ENCODE data around the gene KCNMA1.

The KCNMA1 gene

DNA sequence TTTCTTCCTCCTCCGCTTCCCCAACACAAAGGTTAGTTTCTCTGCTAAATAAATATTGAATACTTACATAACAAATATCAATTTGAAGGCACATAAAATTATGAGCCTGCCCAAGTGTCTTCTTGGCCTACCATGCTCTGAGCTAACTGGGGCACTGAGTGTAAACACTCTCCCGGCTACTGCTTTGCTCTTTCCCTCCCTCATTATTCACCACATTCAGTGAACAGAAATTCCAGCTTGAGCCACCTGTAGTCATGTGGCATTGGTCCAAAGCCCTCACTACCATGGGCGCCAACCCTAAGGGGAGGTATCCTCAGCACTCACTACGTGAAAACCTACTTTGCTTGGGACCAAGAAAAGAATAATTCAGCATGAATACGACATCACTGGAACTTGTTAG, 409.0 kb downstream of the KCNMA1 start:
- no peak for DNase-seq

DNA sequence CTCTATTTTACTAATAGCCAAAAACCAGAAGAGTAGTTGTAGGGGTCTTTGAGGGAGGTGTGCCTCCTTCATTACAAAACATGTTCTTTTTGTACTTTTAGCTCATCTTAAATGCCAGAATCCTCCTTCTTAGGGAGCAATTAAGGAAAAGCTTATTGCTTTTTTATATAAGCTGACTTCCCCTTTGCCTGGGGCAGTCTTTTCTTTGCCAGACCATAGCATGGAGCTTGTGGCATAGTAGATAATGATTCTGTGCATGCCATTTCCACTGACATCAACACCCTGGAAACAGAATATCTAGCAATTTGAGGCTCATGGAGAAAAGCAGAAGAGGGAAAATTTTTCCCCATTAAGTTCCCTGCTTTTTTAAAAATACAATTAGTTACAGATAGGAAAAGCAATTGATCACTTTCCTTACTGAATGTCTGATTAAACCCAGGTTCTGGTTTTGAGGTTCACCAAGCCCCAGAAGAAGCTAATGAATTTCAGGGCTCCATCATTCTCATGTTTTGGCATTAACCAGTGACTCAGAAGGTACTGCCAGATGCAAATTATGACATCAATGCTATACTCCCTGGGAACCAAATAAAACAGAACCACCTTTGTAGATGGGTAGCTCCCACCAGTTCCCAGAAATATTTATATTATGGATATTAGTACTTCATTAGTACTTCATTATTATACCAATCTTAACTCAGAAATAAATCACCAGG, 410.6 kb downstream of the KCNMA1 start:
- no peak for DNase-seq

DNA sequence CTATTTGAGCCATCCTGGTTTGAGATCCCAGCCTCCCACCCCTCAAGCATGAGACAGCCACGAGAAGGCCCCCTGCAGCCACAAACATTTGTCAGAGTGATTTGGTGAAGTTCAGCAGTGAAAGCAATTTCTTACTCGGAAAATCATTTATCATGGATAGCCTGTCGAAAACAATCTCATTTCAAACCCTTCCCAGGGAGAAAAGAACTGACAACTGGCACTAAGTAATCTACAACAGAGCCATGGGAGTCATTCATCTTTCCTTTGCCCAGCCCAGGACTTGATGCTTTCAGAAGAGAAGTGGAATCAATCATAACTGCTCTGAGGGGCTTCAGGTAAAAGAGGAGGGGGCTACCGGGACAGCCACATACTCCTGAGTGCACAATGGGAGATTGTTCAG, 411.2 kb downstream of the KCNMA1 start:
- DNase-seq: no peak

DNA sequence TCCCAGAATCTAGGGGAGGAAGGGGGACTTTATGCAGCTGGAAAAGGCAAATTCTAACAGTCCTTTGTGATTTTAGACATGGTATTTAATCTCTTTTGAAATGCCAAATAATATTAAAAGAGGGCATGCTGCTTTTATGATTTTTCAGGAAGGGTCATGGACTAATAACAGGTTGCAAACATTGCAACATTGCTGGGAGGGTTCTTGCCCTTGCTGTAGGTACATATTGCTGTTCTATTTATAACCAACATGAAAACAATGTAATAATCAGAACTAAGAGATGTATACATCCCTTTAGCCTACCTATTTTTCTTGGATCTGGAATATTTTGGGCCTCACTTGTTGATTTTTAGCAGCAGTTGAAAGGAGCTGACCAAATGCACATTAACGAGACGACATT, 411.6 kb downstream of the KCNMA1 start:
- no peak for DNase-seq

DNA sequence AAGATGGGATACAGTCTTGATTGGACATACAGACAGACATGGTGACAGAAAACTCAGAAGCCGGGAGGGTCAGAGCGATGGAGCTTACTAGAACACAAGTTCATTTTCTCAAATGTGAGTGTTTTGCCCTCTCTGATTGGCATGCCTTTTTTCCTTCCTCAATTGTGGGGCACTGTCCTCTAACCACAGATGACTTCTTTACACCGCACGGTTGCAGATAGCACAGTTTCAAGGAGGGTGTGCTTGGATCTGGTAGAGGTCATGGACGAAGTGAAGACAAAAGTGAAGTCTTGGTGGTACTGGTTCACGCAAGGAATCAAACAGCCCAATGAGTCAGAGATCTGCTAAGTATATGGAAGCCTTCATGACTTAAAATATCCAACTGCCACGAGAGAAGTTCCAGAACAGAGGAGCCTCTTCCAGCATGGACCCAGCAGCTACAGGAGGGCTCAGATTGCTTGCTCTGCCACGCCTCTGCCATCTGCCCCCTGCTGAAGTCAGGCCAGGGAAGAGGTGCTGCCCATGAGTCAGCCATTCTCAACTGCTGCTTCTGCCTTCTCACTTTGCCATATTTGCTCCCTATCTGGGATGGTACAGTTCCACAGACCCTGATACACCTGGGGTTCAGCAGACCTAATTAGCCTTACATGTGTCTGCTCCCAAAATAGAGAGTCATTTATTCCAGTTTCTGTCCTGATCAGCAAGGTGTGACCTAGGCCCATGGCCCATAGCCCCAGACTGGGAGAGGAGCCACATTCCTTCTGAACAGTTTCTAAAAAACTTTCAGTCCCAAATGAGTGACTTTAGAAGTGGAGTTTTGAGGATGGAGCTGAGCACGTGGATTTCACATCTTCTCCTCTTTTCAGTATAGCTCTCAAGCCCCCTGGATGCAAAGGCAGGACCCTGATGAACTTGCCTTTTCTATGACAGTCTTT, 413.8 kb downstream of the KCNMA1 start:
- peak in 2 of 3 donors; percentile 16 to 27 for DNase-seq

DNA sequence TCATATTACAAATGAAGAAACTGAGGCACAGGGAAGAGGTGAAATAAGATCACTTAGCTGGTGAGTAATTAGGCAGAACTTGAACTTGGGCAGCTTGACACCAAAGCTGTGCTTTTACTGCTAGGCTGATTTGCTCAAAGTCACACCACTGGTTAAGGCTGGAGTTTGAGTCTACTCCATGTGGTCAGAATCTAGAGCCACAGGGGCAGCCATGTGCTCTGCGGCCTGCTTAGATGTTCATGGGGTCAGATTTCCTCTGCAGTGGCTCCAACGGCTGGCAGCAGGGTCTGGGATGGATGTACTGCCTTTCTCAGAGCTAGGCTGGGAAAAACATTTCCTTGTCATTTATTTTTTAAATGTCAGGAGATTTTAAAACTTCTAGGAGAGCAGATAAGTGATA, 417.5 kb downstream of the KCNMA1 start:
- no peak for DNase-seq

DNA sequence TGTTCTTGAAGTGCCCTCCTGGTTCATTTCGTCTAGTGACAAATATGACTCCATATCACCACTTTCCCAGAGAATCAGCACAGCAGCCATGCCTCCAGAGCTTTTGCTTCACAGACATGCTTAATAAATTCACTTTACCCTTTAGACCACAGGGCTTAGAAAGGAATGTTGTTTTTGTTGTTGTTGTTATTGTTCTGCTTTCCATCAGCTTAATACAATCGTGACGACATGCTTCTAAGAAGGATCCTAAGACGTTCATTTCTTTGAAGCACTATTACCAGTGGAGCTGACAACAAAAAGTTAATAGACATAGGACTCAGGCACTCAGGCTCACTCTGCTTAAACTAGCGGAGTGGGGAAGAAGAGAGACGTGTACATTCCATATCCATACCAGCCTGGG, 418.6 kb downstream of the KCNMA1 start:
- DNase-seq: no peak

DNA sequence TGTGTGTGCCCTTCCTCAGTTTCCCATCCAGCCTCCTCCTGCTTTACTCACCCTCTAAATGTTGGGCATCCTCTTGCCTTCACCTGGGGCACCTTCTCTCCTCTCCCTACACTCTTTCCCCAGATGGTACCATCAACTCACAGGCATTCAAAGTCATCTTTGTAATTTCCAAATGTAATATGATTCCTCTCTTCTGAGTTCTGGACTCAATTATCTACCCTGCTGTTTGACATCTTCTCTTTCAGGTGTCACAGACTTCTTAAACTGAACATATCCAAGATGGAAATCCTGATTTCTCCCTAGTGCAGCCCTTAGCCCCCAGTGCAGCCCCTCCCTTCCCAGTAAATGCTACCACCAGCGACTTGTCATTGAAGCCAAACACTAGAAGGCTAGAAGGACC, 422.8 kb downstream of the KCNMA1 start:
- DNase-seq: no peak

DNA sequence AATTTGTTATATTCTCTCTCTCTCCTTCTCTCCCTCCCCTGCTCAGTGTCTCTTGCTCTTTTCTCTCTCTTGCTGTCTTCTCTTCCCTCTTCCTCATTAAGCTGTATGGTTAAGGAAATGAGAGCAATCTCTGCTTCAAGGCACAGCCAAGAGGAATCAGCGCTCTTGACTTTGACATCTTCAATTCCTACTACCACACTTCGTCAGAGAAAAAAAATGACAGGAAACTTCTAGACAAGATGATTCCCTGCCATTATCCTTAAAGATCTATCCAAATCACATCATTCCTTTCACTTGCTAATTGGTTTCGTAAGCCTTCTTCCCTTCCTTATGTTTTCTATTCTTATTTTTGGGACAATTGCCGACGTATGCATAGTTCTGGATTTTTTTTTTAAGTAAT, 425.0 kb downstream of the KCNMA1 start:
- no peak for DNase-seq

DNA sequence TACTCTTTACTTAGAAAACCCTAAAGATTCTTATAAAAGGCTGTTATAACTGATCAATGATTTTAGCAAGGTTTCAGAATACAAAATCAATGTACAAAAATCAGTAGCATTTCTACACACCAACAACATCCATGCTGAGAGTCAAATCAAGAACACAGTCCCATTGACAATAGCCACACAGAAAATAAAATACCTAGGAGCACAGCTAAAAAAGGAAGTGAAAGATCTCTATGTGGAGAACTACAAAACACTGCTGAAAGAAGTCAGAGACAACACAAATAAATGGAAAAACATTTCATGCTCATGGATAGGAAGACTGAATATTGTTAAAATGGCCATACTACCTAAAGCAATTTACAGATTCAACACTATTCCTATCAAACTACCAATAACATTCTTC, 427.0 kb downstream of the KCNMA1 start:
- no peak for DNase-seq

DNA sequence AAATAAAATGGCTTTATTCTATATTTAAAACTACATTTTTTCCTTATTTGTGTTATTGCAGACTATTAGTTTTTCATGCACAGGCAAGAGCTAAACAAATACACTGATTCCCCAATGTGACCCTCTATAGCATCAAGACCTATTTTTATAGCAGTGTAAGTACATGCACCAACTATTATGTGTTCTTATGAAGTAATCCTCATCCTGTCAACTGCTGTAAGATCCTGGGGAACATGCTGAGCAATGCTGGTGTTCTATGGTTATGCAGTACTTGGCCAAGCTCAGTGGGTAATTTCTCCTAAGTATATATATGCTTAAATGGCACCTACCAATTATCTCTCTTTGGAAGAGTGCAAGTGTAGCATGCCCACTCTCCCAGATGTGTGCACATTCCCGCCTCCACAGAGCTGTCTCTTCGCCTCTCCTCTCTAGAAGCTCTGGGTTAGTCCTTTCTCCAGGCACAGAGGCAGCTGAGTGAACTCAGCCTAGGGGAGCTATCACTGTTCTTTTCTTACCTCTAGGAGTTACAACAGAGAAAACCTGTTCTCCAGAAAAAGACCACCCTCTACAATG, 428.8 kb downstream of the KCNMA1 start:
- no peak for DNase-seq

DNA sequence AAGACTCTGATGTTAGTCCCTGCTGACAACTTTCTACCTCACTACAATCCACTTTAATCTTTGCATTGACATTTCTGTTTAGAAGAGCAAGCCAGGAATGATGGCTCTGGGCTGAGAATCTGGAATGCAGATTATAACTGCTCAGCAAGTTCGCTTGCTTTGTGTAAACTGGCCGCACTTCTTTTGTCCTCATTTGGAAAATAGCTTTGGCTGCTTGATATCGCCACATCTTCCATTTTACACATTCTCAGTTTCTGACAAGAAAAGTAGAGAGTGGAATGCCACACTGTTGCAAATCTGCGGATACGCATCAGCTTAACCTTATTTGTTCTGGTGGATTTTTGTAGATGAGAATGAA, 429.8 kb downstream of the KCNMA1 start:
- no peak for DNase-seq

DNA sequence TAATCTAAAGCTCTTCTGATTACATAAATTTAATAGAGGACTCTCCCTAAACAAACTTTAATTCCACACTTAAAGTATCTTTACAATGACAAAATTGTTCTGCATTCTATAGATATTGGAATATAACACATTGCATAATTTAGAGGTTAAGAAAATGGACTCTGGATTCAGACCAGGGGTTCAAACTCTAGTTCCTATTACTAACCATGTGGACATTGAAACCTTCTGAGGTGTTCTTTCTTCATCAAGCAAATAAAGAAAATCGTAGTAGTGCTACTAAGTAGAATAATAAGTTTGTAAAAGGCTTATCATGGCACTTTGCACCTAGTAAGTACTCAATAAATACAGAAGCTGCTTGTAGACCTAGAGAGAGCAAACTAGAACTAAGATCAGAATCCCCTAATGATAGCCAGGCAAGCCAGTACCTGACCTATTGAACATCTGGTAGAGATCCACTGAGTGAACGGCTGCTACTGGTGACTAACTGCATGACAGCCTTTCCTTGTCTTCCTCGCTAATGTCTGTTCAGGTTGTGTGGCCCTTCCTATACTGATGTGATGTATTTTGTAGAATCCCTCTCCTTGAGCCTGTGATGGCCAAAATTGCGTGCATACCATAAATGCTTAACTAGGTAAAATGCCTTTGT, 430.3 kb downstream of the KCNMA1 start:
- no peak for DNase-seq

DNA sequence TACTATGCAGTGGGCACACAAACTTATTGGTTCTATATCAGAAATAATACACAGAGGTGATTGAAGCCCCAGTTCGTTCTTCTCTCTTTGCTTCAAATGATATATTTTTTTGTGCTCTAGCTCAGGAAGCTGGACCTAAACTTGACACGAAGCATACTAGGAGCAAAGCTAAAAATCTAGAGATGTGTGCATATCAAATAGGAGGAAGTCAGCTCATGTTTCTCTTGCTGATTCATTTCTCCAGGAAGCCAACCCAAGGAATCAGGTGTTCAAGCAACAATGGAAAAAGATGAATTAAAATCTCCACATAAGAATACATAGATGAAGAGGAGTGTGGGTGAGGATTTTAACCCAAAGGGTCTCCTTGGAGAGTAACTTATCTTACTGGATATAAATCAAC, 432.5 kb downstream of the KCNMA1 start:
- DNase-seq: no peak

DNA sequence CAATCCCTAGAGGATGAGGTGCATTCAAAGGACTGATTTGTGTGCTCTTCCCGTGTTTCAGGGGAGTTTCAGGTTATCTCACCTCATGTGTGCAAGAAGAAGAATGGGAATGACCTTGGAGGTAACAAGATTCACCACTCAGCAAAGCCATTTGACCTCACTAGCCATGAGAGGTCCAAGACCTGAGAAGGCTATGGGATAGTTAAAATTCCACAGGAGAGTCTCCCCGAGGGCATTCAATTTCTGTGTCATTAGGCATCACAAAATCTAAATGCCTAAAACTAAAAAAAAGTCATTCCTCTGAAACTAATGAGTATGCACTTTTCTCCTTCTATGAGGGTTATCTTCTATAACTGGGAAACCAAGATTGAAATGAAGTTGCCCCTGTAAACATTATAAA, 433.4 kb downstream of the KCNMA1 start:
- no peak for DNase-seq

DNA sequence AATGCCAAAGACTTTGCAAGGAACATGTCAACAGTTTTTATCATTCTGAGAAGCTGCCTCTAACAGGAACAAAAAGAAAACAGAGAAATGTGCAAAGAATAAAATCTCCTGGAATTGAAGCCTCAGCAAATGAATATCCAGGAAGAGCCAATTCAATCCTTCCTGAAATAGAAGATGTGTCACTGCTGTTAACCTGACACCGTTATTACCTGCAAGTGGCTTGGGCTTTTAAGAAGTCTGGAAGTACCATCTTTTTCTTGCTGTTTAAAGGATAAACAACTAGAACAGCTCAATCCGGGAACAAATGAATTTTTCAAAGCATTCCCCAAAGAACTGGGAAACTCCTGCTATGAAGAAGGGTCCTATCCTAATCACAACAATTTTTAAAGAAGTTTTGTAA, 434.8 kb downstream of the KCNMA1 start:
- DNase-seq: no peak

DNA sequence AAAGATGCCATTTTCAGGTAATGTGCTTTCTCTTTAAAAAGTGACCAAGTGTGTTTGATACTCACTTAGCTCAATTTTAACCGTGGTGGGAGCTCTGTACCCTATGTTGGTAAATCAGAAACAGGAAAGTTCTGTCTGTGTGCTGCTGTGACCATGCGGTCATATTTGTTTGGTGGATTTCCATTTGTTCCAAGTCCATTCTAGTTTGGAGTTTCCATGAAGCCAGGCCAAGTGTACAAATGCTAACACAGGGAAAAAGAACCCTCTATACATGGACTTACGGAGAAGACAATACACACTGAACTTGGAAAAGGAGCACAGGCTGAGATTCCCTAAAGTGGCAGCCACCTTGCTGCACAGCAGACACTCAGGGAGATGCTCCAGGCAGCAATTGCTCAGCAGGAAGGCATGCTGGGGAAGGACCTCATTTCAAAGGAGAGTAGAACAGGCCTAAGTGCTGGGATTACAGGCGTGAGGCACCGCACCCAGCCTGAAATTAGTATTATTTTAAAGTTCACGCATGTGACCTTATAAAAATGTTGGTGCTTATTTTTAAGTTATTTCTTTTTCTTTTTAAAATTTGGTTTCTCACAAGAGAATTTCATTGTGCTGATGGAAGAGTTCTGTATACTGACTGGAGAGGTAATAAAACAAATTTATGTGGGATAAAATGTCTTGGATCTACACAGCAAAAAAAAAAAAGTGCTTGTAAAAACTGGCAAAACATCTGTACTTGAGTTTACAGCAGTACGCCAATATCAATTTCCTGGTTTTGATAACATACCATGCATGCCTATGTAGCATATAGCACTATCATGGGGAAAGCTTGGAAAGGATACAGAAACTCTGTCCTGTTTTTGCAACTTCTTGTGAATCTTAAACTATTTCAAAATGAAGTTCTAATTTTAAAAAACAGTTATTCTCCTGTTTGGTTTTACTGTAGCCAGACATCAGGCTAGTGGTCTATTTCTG, 436.2 kb downstream of the KCNMA1 start:
- no peak for DNase-seq

DNA sequence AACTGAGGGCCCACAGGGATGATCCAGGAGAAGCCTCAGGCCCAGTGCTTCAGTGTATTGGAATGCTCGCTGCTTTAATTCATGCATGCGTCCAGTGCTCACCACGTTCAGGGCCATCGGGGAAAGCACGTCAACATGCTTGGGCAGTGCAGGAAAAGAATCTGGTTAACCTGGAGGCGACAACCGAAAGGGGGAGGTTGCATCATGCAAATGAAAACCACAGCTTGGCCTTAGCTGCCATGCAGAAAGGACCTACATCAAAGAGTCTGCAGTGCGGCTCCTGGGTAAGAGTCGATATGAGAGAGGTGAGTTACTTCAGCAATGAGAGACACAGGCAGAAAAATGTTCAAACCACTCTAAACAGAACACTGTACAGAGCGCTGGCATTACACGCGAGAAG, 440.1 kb downstream of the KCNMA1 start:
- DNase-seq: no peak

DNA sequence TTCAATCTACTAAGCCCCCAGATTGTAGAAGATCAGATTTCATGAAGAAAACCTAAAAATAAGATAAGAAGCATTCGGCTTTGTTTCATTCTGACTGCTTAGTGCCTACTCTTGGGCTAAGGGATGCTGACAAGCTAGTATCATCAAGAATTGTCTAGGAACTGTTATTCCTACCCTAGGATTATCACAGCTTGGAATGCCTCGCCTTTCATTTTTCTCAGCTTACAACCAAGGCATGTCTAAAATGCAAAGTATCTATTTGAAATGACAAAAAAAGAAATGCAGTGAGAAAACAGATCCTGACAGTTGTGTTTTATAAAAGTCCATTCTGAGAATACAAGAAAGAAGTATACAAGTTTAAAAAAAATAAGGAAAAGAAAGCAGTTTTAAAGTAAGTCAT, 441.0 kb downstream of the KCNMA1 start:
- no peak for DNase-seq

DNA sequence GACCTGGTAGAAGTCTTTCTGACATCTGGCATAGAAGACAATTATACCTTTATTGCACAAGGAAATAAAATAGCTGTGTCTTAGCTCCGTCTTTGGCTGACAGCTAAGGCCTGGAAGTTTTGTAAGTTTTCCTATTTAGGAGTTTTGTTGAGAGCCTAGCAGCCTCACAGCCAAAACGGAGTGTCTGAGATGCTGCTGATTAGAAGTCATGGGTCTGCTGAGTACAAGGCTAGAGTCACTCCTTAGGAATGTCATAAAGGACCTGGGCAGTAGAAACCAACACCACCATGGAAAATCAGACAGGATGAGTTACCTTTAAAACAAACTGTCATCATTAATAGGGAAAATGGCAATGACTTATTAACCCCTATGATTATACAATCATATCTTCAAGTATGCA, 442.5 kb downstream of the KCNMA1 start:
- no peak for DNase-seq

DNA sequence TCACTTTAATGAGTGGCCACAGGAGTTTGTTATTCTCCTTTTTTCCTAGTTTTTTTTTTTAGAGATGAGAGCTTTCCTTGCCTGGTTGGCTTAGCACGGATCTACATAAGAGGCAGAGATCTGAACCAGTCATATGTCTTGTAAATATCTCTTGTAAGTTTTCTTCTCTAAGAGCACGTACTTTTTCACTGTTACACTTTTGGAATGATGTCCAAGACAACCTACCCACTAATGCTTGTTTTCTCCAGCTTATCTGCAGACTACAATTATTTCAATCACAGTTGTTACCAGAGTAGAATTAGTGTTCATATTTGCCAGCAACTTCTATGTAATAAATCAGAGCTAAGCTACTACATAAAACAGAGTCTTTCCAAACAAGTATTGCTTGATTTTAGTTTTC, 444.6 kb downstream of the KCNMA1 start:
- no peak for DNase-seq

DNA sequence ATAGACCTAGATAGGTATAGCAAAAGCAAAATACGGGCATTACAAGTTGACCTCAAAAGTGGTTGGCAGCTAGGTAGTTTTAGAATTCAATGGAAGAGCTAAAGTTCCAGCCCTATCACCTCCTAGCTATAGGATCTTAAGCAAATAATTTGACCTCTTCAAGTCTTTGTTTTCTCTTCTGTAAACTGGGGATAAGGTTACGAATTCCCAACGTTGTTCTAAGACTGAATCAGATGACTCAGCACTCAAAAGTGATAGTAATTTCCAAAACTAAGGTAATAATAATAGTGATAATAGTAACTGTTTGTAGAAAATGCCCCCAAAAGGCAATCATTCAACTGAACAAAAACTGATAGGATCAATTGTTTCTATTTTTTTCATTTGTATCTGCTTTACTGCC, 445.2 kb downstream of the KCNMA1 start:
- no peak for DNase-seq

All from suppressor macrophage treated with lipopolysaccharide for 1 hour (primary cell).